ENCODE measurements around the gene MYBPC2. TPM values are rescaled to one million over a fixed set of nuclear protein-coding genes. Genes with fewer than 3 reads are reported as not detected.

The MYBPC2 gene
- total RNA-seq, 1 experiment from 2014 or later: 0.18 TPM

GRCh38 chr19:50416034-50416977 lies 16.4 kb upstream of the MYBPC2 start:
- DNase-seq (ENCODE audit: low read depth, low spot score) (no peak), ATAC-seq (peak; percentile 36)
- ChIA-PET CTCF (interaction anchor here (0.6 kb wide), 1 partner anchor 47 kb away, joined by 3 read pairs; no protein-coding TSS in a partner anchor), POLR2A (interaction anchor here (0.6 kb wide), 1 partner anchor 393 kb away, joined by 11 read pairs; no protein-coding TSS in a partner anchor)
- H3K4me3 ChIP-seq (ENCODE audit: low read depth in 2 of 2, low read length in 2 of 2): no peak overlapping the region
- no TSS peak for BruUV-seq (replicated peaks)
- H3K27me3 ChIP-seq (ENCODE audit: control insufficient read depth, insufficient read depth, low read length): no peaks in the 10 kb centered on the region
- TF ChIP-seq CTCF (IDR thresholded peaks at IDR 0.05) (no peak), SIN3A (IDR thresholded peaks at IDR 0.05; ENCODE audit: borderline replicate concordance, insufficient read depth, low read depth, low read length) (no peak), POLR2AphosphoS5 (IDR thresholded peaks at IDR 0.05; ENCODE audit: low read depth, low read length) (no peak), TCF7L2 (IDR thresholded peaks at IDR 0.05; ENCODE audit: low read depth, low read length) (no peak), REST (IDR thresholded peaks at IDR 0.05; ENCODE audit: insufficient read depth in 1 of 2, low read depth in 2 of 2, low read length in 1 of 2) (no peak)
- no peaks in the 10 kb centered on the region for H3K4me1 ChIP-seq (ENCODE audit: control insufficient read depth, insufficient read depth, low read length)
- no peak overlapping the region for H3K27ac ChIP-seq (ENCODE audit: low read length)
- intact Hi-C loops (cut with micrococcal nuclease; ENCODE audit: unreplicated experiment) (no loop called here), in situ Hi-C loops (cut with HindIII; ENCODE audit: low pct_unique_long_range_greater_than_20kb, low sequenced_read_pairs) (no loop called here)
- H3K9me3 ChIP-seq (ENCODE audit: control insufficient read depth, insufficient read depth, low read depth, low read length): no peaks in the 10 kb centered on the region
- no peaks in the 10 kb centered on the region for H3K36me3 ChIP-seq (ENCODE audit: control insufficient read depth, insufficient read depth, low read length)

GRCh38 chr19:50417111-50418081 lies 15.3 kb upstream of the MYBPC2 start:
- POLR2A ChIA-PET: interaction anchor here (0.6 kb wide), 1 partner anchor 394 kb away, joined by 11 read pairs; no protein-coding TSS in a partner anchor
- TF ChIP-seq SIN3A (IDR thresholded peaks at IDR 0.05; ENCODE audit: borderline replicate concordance, insufficient read depth, low read depth, low read length): no peak
- no peak for TF ChIP-seq TCF7L2 (IDR thresholded peaks at IDR 0.05; ENCODE audit: low read depth, low read length)
- TF ChIP-seq REST (IDR thresholded peaks at IDR 0.05; ENCODE audit: insufficient read depth in 1 of 2, low read depth in 2 of 2, low read length in 1 of 2): no peak
- TF ChIP-seq CTCF (IDR thresholded peaks at IDR 0.05): no peak
- DNase-seq (ENCODE audit: low read depth, low spot score): no peak

More at GRCh38 chr19:50417111-50418081, 15.3 kb upstream of the MYBPC2 start:
- CTCF ChIA-PET: interaction anchor here (0.5 kb wide), 1 partner anchor 28 kb away, joined by 5 read pairs; no protein-coding TSS in a partner anchor
- intact Hi-C loops (cut with micrococcal nuclease; ENCODE audit: unreplicated experiment): no loop called here
- Histone ChIP-seq H3K36me3 (ENCODE audit: control insufficient read depth, insufficient read depth, low read length) (no peaks in the 10 kb centered on the region), H3K27me3 (ENCODE audit: control insufficient read depth, insufficient read depth, low read length) (no peaks in the 10 kb centered on the region), H3K4me3 (ENCODE audit: low read depth in 2 of 2, low read length in 2 of 2) (no peak overlapping the region), H3K9me3 (ENCODE audit: control insufficient read depth, insufficient read depth, low read depth, low read length) (no peaks in the 10 kb centered on the region), H3K27ac (ENCODE audit: low read length) (no peak overlapping the region), H3K4me1 (ENCODE audit: control insufficient read depth, insufficient read depth, low read length) (no peaks in the 10 kb centered on the region)
- ATAC-seq: peak; percentile 37
- BruUV-seq (replicated peaks): no TSS peak
- in situ Hi-C loops (cut with HindIII; ENCODE audit: low pct_unique_long_range_greater_than_20kb, low sequenced_read_pairs): no loop called here
